K562 treated with DMSO at 1 percent for 48 hours (cell line): ENCODE data around the gene NRN1. TPM values are rescaled to one million over a fixed set of nuclear protein-coding genes. Genes with fewer than 3 reads are reported as not detected.

ENCODE experiments used
- total RNA-seq: library from RNA; unstranded; fragments of 300-600 nt; gene quantifications from 2 replicates; pipeline ENCODE4 v1.2.3, GENCODE V29; 2022; ENCODE audit warnings: low replicate concordance; ENCODE audit errors: extremely low read depth

Gene NRN1, protein sequence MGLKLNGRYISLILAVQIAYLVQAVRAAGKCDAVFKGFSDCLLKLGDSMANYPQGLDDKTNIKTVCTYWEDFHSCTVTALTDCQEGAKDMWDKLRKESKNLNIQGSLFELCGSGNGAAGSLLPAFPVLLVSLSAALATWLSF
- not detected in 2 replicates for total RNA-seq

DNA sequence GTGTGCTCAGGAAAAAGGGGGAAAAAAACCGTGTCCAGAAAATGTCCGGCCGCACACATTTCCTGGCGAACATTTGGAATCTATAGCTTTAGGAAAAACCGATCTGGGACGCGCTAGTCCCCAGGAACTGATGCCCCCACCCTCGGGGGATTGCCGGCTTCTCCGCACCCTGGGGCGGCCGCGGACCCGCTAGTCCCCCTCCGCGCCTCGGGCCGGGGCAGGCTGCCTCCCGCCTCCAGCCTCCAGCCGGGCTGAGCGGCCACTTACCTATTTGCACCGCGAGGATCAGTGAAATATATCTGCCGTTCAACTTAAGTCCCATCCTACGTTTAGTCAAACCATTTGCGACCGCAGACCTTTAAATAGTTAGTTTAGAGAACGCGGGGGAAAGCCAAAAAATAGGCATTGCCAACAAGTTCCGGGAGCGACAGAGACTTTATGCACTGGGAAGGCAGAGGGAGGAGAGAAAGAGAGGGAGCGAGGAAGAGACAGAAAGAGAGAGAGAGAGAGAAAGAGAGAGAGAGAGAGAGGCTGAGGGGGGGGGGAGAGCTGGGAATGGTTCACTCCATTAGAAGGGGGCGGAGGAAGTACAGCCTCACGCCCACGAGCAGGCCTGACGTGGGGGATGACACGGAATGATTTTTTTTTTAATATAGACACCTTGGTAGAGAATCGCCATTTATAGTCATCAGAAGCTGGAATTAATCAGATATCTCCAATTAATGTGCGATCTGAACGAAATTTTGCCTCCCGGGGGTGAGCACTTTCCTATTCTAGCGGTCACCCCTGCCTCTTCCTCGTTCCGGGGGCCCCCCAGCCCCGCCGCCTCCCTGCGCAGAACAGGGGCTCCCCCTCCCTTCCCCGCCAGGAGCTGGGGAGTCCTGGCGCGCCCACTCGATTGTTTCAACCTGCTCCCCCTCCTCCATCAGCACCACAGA lies at the start of gene NRN1:
Gene NRN1 (minus strand): TSS at position 498 of the 938 bp plus-strand sequence. CDS start 176 bp downstream, at position 322.

